ENCODE data around the gene FIGN.

The FIGN gene

DNA sequence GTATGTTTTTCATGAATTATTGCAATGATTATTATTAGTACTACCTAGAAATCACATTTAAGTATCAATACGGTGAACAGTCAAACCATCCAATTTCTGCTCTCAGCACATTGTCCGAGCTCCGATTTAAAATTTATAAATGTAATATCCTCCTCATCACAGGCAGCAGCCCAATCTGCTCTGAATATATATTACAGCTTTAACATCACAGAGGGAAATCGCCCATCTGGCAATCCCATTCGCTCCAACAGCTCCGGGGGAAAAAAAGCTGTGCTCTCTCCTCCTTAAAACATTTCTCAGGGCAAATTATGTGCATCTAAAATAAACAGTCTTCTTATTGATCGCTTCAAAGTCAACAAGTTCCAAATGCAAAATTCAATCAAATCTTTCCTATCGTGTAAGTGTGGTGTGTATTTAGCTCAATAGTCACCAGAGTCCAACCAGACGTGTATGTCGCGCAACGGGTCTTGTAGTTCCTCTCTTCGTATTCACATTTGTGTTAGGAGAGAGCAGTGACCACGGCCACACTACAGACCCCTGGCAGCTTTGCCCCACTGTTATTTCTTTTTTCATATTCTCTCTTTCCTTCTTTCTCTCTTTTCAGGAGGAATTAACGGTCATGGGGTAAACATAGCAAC, 2.4 kb downstream of the FIGN start:
- DNase-seq (ENCODE audit: low read depth): no peak
- peak overlapping the region; percentile 7 for H3K4me3 ChIP-seq (ENCODE audit: low read length)
- TF ChIP-seq, protein P1, sequence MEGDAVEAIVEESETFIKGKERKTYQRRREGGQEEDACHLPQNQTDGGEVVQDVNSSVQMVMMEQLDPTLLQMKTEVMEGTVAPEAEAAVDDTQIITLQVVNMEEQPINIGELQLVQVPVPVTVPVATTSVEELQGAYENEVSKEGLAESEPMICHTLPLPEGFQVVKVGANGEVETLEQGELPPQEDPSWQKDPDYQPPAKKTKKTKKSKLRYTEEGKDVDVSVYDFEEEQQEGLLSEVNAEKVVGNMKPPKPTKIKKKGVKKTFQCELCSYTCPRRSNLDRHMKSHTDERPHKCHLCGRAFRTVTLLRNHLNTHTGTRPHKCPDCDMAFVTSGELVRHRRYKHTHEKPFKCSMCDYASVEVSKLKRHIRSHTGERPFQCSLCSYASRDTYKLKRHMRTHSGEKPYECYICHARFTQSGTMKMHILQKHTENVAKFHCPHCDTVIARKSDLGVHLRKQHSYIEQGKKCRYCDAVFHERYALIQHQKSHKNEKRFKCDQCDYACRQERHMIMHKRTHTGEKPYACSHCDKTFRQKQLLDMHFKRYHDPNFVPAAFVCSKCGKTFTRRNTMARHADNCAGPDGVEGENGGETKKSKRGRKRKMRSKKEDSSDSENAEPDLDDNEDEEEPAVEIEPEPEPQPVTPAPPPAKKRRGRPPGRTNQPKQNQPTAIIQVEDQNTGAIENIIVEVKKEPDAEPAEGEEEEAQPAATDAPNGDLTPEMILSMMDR (IDR thresholded peaks at IDR 0.05; ENCODE audit: insufficient read depth, low read depth, low read length, missing control alignments): no peak

DNA sequence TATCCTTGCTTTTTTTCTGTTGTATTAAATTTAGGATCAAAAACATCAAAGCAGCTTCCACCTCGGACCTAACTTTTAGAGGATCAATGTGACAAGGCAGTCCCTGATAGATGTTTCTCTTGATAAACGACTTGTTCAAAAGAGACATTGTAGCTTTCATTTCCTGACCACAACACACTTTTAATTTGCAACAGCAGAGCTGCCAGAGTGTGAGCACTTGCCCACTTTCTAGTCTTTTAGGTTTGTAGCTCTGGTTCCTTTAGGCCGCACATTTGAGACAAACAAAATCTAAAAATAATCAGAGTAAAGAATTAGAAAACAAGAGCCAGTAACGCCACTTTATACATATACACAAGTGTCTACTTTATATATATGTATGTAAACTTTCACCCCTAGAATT, 3.1 kb downstream of the FIGN start:
- DNase-seq (ENCODE audit: low read depth): no peak
- no peak overlapping the region for H3K4me3 ChIP-seq (ENCODE audit: low read length)
- TF ChIP-seq, protein P1 (IDR thresholded peaks at IDR 0.05; ENCODE audit: insufficient read depth, low read depth, low read length, missing control alignments): no peak

DNA sequence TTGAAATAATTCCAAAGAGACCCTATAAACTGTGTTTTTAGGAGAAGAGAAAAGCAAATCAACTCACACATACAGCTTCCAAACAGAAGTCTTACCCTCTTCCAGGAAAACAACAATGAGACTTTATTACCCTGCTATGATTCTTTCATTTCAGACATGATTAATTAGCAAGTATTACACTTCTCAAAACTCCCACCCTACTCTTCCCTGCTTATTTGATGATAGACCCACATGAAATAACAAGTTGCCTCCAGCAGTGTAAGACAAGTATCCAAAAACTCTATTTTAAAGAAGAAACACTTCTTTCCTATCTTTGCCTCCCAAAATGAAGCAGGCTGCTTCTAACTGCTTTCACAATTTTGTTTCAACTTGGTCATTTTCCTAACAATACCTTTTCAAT, 4.1 kb downstream of the FIGN start:
- DNase-seq (ENCODE audit: low read depth): no peak
- no peak overlapping the region for H3K4me3 ChIP-seq (ENCODE audit: low read length)
- TF ChIP-seq, protein P1 (IDR thresholded peaks at IDR 0.05; ENCODE audit: insufficient read depth, low read depth, low read length, missing control alignments): no peak

DNA sequence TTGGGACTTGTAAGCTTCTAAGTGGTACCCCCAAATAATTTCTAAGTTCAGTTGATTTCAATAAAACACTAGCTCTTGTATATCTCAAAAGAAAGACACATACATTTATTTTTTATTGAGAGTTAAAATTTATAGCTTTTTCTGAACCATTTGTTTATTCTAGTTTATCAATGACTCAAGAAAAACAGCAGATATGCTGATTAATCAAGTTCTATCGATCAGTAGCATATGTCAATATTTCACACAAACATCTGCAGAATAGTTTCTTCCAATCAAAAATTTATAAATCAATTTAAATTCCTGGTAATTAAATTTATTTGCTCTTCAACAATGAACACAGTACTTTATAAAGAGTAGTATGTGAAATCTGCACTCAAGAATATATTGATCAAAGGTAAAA, 5.3 kb downstream of the FIGN start:
- no peak for DNase-seq (ENCODE audit: low read depth)
- H3K4me3 ChIP-seq (ENCODE audit: low read length): no peak overlapping the region
- TF ChIP-seq, protein P1 (IDR thresholded peaks at IDR 0.05; ENCODE audit: insufficient read depth, low read depth, low read length, missing control alignments): no peak

DNA sequence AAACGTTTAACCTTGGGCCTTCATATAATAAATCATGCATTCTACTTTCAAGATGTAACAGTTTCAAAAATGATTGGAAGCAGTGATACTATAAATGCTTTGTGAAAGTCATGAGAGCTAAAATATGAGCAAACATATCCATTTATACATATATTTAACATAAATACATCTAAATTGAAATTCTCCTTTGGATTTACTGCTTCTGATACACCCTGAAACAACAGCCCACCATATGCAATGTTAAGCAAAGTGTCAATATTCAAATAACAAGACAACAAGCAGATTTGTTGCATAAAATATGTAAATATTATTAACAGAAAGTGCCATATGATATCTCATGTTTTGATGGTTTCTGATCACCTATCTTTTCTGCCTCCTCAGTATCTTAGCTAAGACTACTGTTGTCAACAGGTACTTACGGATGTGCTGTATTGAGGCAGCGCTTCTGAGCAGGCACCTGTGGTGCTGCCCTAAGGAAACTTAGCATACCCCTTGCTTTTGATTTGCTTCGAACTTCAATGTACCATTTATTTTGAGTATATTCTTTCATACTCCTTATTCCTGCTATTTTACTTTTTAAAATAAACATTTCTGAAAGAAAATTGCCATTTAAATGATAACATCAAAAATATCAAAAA, 6.1 kb downstream of the FIGN start:
- TF ChIP-seq, protein P1 (IDR thresholded peaks at IDR 0.05; ENCODE audit: insufficient read depth, low read depth, low read length, missing control alignments): no peak
- no peak for DNase-seq (ENCODE audit: low read depth)
- no peak overlapping the region for H3K4me3 ChIP-seq (ENCODE audit: low read length)

DNA sequence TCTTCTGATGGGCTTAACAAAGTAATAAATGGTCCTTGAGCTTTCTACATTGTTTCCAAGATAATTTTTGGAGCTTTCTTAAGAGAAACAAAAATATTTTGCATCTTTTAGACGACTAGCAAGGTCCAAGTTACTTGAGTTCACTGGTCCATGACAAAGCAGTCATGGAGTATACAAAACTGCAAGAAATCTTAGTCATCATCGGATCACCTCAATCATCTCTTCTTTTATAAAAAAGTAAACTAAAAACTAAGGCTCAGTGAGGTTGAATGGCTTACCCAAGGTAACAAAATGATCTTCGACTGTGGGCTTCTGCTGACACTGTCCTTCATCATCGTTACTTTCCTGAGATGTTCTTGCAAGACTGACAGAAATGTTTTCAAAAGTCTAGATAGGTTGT, 11.9 kb downstream of the FIGN start:
- H3K4me3 ChIP-seq (ENCODE audit: low read length): no peak overlapping the region
- DNase-seq (ENCODE audit: low read depth): no peak
- TF ChIP-seq, protein P1 (IDR thresholded peaks at IDR 0.05; ENCODE audit: insufficient read depth, low read depth, low read length, missing control alignments): no peak

DNA sequence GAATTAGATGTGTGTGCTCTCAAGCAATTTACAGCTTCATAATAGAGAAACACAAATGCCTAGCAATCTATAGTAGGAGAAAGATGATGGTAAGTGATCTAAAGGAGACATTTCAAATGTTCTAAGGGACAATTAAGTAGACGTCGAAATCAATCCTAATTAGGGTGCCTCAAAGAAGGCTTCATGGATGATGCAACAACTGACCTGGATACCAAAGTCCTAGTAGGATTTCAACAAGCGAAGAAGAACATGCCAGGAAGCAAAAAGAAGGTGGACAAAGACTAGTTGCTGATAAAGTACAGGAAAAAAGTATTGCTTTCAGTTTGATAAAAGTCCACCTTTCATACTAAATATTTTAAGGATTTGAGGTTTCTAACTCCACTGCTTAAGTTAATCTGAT, 12.5 kb downstream of the FIGN start:
- TF ChIP-seq, protein P1 (IDR thresholded peaks at IDR 0.05; ENCODE audit: insufficient read depth, low read depth, low read length, missing control alignments): no peak
- H3K4me3 ChIP-seq (ENCODE audit: low read length): no peak overlapping the region
- DNase-seq (ENCODE audit: low read depth): no peak
